ENCODE measurements around the gene JCAD. TPM values are rescaled to one million over a fixed set of nuclear protein-coding genes. Genes with fewer than 3 reads are reported as not detected.

JCAD gene
- total and polyA plus RNA-seq, 9 of the 15 experiments (the other 6 are each of a cell fraction or from before 2014, with no cell fraction given): not detected

GRCh38 chr10:30083934-30084333, 24.5 kb upstream of the JCAD start:
- H3K9ac ChIP-seq (ENCODE audit: insufficient read depth in 1 of 2, low read depth in 2 of 2, low read length in 2 of 2): no peak overlapping the region
- no peaks in the 10 kb centered on the region for H3K9me3 ChIP-seq (replicated peaks; ENCODE audit: control insufficient read depth, insufficient read depth, low read depth, low read length)
- intact Hi-C loops (cut with micrococcal nuclease) (no loop called here), in situ Hi-C loops (cut with MboI) (no loop called here)
- H3K4me3 ChIP-seq: no peak overlapping the region
- no peak overlapping the region for H2AFZ ChIP-seq (ENCODE audit: low read depth, low read length)
- H3K4me2 ChIP-seq (ENCODE audit: insufficient read depth, low read length): no peak overlapping the region
- WGBS (ENCODE audit: insufficient coverage, low coverage, missing lambda C conversion rate): no CpG with 5 or more reads among the region's 1 CpG
- H3K9me1 ChIP-seq (ENCODE audit: control insufficient read depth, insufficient read depth, low read length): no peaks in the 10 kb centered on the region
- DNase-seq (ENCODE audit: extremely low read depth in 1 of 4, low spot score in 3 of 4): no peak
- no peaks in the 10 kb centered on the region for H4K20me1 ChIP-seq (replicated peaks; ENCODE audit: control insufficient read depth, insufficient read depth, low read length)
- no peaks in the 10 kb centered on the region for H3K79me2 ChIP-seq (ENCODE audit: control insufficient read depth, insufficient read depth, low read length)
- ChIA-PET POLR2A (interaction anchor here (0.9 kb wide), 1 partner anchor 39 kb away, joined by 3 read pairs; no protein-coding TSS in a partner anchor), CTCF (ENCODE audit: low intra/inter-chr PET ratio) (no interaction called here)
- H3K36me3 ChIP-seq (ENCODE audit: control insufficient read depth, insufficient read depth, low read length): no peaks in the 10 kb centered on the region
- H3K4me1 ChIP-seq (replicated peaks in 1 of 2; ENCODE audit: control insufficient read depth in 2 of 2, insufficient read depth in 2 of 2, low read length in 2 of 2): no peaks in the 10 kb centered on the region
- no TSS peak for BruUV-seq (replicated peaks)
- no peak overlapping the region for H3K27ac ChIP-seq (ENCODE audit: extremely low read depth, low read depth, low read length)
- FAIRE-seq: no peak
- H3K27me3 ChIP-seq (ENCODE audit: control insufficient read depth in 2 of 2, insufficient read depth in 2 of 2, low read length in 2 of 2): peaks cover under 1 to 2% of the 10 kb centered on the region in 2 experiments; a peak in 1 of 5 replicates
- no peak for ATAC-seq
- TF ChIP-seq, protein P1, sequence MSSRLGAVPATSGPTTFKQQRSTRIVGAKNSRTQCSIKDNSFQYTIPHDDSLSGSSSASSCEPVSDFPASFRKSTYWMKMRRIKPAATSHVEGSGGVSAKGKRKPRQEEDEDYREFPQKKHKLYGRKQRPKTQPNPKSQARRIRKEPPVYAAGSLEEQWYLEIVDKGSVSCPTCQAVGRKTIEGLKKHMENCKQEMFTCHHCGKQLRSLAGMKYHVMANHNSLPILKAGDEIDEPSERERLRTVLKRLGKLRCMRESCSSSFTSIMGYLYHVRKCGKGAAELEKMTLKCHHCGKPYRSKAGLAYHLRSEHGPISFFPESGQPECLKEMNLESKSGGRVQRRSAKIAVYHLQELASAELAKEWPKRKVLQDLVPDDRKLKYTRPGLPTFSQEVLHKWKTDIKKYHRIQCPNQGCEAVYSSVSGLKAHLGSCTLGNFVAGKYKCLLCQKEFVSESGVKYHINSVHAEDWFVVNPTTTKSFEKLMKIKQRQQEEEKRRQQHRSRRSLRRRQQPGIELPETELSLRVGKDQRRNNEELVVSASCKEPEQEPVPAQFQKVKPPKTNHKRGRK (tag; IDR thresholded peaks at IDR 0.05): peak; percentile 85
- TF ChIP-seq, protein P2, sequence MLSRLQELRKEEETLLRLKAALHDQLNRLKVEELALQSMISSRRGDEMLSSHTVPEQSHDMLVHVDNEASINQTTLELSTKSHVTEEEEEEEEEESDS (CRISPR knock-in tag; IDR thresholded peaks at IDR 0.05): no peak
- no peak for TF ChIP-seq ZNF24 (IDR thresholded peaks at IDR 0.05)

GRCh38 chr10:30081182-30081581, 21.8 kb upstream of the JCAD start:
- DNase-seq (ENCODE audit: extremely low read depth in 1 of 4, low spot score in 3 of 4) (no peak), FAIRE-seq (no peak), ATAC-seq (no peak)
- ChIA-PET CTCF (ENCODE audit: low intra/inter-chr PET ratio) (no interaction called here), POLR2A (no interaction called here)
- Histone ChIP-seq H3K9me3 (replicated peaks; ENCODE audit: control insufficient read depth, insufficient read depth, low read depth, low read length) (no peaks in the 10 kb centered on the region), H3K4me3 (no peak overlapping the region), H3K27ac (ENCODE audit: extremely low read depth, low read depth, low read length) (no peak overlapping the region), H3K79me2 (ENCODE audit: control insufficient read depth, insufficient read depth, low read length) (no peaks in the 10 kb centered on the region), H3K36me3 (ENCODE audit: control insufficient read depth, insufficient read depth, low read length) (no peaks in the 10 kb centered on the region), H4K20me1 (replicated peaks; ENCODE audit: control insufficient read depth, insufficient read depth, low read length) (no peaks in the 10 kb centered on the region), H2AFZ (ENCODE audit: low read depth, low read length) (no peak overlapping the region), H3K27me3 (ENCODE audit: control insufficient read depth in 2 of 2, insufficient read depth in 2 of 2, low read length in 2 of 2) (peaks cover 2 to 6% of the 10 kb centered on the region in 2 experiments; a peak in 2 of 5 replicates), H3K4me1 (replicated peaks in 1 of 2; ENCODE audit: control insufficient read depth in 2 of 2, insufficient read depth in 2 of 2, low read length in 2 of 2) (no peaks in the 10 kb centered on the region), H3K4me2 (ENCODE audit: insufficient read depth, low read length) (no peak overlapping the region), H3K9me1 (ENCODE audit: control insufficient read depth, insufficient read depth, low read length) (no peaks in the 10 kb centered on the region), H3K9ac (ENCODE audit: insufficient read depth in 1 of 2, low read depth in 2 of 2, low read length in 2 of 2) (no peak overlapping the region)
- TF ChIP-seq HOXB6 (CRISPR knock-in tag; IDR thresholded peaks at IDR 0.05; ENCODE audit: borderline replicate concordance) (no peak), ZBTB9 (CRISPR knock-in tag; IDR thresholded peaks at IDR 0.05) (no peak)
- 4% methylated on average over 5 of the region's 5 CpGs for WGBS (ENCODE audit: insufficient coverage, low coverage, missing lambda C conversion rate)
- in situ Hi-C loops (cut with MboI) (no loop called here), intact Hi-C loops (cut with micrococcal nuclease) (no loop called here)
- no TSS peak for BruUV-seq (replicated peaks)

All from K562 (cell line).